NCI-H2227 treated with DMSO at 0.1 percent for 48 hours (cell line): Measurements from ENCODE around the gene KIAA0825.
A peak's percentile ranks its signal among the peaks of the same experiment; 100 is the strongest.

Experiments
- DNase-seq: peaks from one replicate; lab custom pipeline; 2025; lab: John Stamatoyannopoulos, UW

The KIAA0825 gene

DNA sequence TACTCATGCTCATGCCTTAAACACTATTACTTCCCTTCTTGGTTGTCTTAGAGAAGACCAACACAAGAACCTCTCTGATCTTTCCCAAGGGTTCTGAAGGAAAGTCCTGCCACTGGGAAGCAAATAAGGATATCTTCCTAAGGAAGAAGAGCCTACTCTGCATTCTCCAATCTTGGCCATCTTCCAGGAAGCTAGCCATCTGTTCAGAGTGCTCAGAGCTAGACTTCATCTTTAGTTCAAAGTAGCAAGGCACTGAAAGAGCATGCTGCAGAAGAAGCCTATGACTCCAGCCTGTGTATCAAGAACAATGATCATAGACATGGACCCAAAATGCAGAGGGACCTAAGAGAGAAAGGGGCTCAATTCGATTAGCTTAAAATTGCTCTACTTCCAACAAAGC, 114.7 kb downstream of the KIAA0825 start:
- DNase-seq: no peak

DNA sequence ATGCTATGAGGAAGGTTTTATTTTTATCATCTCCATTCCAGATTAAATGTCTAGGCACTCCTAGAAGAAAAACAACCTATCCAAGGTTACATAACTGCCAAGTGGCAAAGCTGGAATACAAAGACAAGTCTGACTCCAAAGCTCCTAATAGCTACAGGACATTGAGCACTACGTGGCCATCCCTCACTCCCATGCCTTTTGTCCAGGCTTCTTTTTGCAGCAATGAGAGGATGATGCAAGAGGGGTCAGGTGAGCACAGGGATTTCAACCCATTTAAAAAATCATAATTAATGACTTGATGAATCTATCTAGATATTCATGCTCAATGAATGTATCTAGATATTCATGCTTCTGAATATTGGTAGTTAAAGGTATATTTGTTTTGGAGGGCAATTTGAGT, 117.0 kb downstream of the KIAA0825 start:
- DNase-seq: no peak

DNA sequence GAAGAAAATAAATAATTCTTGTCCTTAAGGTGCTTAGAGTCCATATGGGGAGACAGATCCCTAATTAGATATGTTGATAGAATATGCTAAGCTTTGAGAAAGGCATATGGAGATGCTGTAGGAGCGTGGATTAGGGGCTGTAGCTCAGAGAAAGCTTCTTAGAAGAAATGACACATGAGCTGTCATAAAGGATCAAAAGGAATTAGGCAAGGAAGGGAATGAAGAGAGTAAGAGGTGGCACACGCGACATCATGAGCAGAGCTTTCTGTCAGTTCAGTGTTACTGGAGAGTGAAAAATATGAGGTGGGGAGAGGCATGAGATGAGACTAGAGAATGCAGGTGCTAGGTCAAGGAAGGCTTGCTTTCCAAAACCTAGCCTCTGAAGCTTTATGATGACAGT, 118.6 kb downstream of the KIAA0825 start:
- no peak for DNase-seq

DNA sequence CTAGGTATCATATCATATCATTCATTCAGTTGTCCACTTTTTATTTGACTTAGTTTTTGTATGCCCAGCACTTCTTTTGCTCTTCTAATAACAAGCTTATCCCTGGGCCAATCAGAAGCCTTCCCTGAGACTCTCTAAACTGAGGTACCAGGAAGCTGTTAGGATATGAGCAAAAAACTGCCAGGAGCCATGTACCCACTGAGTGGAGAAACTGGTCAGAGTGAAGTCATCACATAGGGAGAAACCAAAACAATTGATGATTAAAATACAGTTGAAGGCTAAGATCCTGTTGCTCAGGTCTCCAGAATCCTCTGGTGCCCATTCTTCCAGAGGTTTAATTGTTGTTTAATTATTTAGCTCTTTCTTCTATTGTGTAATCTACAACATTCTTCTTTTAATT, 120.2 kb downstream of the KIAA0825 start:
- DNase-seq: no peak

DNA sequence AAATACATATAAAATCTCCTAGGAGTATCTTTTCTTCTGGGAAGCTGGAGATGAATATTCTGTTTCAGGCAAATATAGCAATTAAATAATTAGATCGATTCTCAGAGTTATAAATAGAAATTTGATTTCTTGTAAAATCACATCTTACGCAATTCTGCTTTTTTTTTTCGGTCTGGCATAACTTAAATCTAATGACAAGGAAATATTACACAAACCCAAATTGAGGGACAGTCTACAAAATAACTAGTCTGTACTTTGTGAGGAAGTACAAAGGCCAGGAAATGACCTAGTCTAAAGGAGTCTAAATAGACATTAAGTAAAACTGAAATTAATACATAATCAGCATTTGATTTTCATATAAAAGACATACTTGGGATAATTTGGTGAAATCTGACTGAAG, 133.3 kb downstream of the KIAA0825 start:
- no peak for DNase-seq

DNA sequence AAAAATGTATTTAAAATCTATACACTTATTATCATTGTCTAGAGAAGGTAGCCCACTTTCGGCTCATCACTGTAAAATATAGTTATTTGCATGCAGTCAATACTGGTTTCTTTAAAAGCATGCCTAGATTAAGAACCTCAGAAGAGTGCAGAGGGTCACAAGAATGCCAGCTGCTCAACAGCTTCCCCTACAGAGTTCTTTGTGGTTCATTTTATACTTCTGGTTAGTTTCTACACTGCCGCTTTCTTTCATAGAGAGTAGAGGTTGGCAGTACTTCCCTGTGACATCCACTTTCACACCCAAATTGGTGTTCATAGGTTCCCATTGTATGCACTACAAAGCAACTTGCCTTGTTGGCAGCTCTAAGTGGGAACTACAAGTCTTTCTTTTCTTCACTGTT, 137.3 kb downstream of the KIAA0825 start:
- DNase-seq: no peak

DNA sequence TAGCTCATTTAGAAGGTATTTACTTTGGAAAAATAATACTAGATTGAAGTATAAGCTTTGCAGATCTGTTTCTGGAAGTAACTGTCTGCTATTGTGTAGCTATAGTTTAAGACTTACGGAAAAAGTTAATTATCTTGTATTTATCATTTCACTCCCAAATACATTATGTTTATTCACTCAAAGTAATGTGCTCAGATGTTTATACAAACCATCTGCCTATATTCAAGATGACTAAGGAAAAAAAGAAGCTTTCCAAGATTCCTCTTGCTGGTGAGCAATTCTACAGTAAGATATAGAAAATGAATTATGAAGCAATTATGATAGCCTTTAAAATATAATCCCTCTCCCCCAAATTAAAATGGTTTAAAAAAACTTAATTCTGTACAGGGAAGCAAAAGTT, 137.9 kb downstream of the KIAA0825 start:
- DNase-seq: no peak

DNA sequence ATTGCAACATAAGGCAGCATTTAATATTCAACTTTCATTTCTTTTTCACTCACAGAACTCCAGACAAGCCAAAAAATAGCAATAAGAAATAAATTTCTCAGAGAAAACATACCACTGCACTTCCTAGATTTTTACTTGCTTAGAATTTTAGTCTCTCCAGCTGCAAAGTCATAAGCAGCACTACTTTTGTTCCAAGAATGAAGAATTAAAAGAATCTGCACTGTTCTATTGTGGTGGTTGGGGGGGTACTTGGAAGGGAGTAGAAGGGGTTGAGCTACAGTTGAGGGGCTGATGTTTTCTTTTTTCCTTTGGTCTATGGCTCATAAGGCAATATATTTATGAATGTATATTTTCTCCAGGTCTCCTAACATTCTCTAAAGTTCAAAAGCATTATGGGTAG, 144.5 kb downstream of the KIAA0825 start:
- no peak for DNase-seq

DNA sequence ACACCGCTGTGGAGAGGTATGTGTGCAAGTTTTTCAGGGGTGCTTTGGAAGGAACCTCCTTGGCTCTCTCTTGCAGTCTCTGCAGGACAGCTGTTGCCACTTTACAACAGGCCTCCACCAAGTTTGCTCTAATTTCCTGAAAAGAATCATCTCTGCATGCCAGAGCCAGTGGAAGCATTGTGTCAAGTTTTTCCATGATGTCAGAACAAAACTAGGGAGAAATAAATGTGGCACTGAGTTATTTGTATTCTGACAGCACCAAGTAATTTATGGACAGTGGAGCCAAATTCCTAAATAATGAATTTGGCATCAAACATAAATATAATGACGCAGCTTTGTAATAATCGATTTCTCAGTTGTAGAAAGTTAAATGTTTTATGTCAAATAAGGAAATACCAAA, 146.9 kb downstream of the KIAA0825 start:
- DNase-seq: no peak

DNA sequence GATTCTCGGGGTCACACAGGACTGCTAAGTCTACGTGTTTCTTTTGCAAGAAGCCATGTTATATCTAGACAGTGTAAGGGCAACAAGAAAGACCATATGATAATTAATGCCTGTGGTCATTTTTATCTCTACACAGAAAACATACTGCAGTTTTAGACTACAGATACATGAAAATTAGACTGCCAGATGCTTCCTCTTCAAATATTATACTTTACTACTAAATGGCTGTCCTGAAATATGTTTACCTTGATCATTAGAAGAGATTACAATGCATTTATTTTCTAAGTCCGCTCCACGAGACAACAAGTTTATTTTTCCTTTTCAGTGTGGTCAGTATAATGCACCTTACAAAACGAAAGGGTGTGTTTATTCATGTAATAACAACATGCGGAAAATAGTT, 147.6 kb downstream of the KIAA0825 start:
- no peak for DNase-seq

DNA sequence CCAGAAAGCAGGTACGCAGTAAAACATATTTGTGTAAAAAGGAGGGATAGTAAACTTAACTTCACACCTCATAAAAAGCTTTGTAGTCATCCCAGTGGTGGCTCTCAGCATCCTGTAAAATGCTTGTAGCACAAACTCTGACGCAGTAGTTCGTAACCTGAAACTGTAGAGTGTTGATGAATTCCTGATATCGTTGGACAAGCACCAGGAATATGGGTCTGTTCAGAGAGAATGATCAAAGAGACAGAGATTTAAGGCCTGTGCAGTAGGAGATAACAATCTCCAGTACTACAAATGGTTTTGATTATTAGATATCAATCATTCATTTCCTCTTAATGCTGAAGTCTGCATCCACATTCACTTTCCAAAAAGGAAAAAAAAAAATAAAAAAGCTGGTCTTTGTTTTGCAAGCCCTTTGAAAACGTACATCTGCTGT, 148.5 kb downstream of the KIAA0825 start:
- DNase-seq: peak; percentile 45

DNA sequence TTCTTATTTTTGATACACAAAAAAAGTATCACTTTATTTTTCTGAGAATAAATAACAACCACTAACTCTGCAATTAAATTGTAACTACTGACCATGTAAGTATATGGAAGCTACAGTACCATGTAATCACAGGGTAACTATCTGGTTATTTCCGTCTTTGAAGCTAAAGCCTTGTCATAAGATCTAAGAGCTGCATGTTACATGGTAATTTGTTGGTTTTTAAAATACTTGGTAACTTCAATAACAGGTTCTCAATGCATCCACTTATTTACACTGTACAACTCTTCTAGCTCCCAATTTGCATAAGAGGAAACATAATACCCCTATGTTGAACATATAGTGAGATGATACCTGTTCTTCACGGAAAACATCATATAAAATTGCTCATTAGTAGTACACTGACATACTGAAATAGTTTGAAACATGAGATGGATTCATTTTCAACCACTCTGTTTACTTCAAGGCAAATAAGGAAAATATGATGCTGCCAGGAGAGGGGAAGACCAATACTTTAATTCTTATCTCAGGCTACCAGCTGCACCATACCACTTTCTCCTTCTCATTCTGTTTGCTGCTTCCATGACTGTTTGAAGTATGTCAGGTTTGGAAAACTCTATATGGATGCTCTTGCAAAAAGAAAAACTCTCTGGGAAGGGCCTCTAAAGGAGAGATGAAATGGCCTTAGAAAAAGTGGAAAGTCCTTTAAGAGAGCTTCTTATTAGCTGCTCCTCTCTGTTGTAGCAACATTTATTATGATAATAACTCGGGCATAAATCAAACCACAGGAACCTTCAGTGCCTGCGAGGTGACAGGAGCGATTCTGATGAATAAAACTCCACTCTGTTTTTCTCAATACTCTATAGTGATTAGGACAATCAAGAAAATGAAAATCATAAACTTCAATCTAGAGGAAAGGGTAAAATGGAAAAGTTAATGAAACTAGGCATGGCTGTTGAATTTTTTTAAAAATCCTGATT, 150.2 kb downstream of the KIAA0825 start:
- peak; percentile 74 for DNase-seq

DNA sequence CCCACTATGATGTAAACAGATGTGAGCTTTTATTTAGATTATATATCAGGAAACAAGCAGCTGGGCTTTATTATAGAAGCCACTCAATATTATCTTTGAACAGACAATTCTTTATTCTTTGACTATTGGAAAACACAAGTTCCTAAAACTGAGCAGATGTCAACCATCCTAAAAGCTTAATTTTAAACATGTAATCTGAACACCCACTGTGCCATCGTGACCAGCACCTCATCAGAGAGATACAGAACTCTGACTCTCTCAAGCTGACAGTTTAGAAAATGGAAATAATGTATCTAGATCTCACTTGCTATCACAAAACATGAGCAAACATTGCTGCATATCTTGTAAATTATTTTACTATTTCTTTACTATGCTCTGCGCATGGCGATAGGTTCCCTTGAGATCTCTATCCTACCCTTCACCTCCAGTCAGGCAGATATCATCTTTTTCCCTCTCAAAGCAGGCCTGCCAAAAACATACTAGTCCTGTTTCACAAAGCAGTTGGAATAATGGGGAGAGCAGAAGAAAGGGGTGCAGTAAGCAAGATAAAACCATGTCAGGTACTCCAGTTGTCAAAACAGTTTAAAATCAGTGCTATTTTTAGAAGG, 151.0 kb downstream of the KIAA0825 start:
- no peak for DNase-seq

DNA sequence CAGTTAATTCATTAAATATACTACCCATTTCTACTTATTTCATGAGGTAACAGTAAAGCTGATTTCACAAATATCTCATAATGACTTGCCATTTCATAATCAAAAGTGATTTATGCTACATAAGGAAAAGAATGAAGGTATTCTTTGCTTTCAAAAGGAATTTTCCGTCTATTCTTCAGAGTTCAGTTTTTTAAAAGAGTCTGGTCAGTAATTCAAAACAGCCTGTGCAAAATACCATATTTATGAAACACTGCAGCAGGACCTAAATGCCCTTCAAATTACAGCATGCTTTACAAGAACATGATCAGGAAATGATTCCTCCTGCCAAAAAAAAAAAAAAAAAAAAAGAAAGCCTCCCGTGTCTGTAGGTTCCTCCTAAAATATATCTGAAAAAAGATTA, 154.7 kb downstream of the KIAA0825 start:
- peak; percentile 52 for DNase-seq

DNA sequence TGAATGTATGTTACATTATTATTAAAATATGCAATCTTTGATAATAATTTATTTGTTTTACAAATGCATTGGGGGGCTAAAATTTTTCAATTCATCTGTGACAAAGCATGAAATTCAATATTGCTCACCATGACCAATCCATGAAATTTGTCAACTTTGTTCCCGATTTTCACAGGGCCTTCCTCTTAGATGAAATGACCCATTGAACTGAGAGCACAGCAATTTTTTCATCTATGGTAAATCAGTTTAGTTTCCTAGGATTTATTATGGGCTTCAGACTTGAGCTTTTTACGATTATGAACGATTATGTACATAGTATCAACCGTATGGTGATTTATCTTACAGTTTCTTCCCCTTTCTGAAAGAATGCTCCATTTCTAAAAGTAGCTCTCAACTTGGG, 157.3 kb downstream of the KIAA0825 start:
- no peak for DNase-seq

DNA sequence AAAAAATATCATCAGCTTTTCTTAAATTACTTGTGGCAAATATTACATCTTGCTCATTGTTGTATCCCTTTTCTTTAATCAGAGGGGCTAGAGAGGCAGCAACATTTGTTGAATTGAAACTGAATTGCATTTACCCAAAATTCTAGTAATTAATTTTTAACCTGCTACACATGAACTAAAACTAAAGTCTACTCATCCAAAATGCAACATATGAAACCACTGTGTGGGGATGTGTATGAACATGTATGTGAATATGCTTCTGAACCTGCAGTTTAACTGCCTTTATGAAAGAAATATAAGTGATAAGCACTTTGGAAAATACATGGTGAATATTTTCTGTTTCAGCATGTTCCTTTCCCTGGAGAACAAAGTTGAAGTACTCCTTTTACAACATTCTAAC, 158.5 kb downstream of the KIAA0825 start:
- no peak for DNase-seq

DNA sequence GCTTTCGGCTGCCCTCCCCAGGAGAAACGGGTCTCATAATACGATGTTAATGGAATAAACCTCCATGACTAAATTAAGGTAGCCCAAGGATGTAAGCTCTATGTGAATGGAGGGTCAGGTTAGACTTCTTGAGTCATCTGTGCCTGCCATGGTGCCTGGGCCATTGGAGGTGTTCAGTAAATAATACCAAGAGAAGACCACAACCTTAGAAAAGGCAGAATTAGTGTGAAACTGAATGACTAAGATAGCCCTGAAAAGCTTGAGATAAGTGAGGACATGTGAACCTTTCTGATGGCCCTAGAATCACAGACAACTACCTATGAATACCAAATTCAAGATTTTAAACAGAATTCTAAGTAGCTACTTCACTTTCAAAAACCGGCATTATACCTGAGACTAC, 160.6 kb downstream of the KIAA0825 start:
- no peak for DNase-seq

DNA sequence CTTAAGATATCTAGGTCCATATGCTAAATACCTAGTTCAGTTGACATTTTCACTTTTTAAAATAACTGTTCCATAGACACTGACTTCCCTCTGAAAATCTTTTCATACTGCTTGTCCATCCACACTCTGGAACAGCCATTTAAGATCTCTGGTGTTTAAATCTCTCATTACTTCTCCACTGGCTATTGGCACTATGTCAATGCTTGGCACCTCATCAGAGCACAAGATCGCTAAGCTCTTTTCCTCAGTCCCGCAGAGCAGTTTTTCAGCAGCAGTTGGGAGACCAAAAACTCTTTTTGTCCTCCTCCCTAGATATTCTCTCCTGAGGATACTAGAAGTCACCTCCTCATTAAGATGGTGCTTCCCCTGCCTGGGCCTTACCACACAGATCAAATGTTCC, 172.7 kb downstream of the KIAA0825 start:
- DNase-seq: no peak

DNA sequence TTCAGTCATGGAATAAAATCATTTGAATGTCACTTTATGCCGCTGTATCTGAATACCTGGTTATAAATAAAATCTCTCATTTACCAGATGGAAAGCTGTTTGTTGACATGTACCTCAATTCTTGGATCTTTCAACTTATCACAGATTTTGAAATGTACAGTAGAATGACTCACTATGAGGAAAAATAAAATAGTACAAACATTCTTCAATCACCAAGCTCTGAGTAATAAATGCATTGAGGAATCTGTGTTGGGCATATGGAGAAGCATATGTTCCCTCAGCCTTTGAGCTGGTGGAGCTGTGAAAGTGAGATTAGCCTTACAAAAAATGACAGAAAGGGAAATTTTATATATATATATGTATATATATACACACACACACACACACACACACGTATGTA, 175.4 kb downstream of the KIAA0825 start:
- DNase-seq: no peak

DNA sequence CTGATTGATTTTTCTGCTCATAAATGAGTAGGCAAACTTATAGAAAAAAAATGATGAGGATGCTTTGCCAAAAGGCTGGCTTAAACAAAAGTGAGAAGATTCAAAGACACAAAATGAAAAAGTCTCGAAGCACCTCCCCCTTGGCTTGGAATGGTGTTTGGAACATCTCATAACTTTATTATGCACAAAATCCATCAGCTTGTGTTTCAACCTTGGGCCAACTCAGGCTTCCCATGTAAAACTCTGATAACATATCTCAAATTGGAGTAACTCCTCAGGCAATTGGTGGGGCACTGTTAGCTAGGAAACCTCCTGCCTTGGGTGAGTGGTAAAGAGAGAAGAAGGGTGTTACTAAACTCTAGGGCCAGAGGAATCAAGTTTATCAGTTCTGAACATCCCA, 176.3 kb downstream of the KIAA0825 start:
- DNase-seq: no peak

DNA sequence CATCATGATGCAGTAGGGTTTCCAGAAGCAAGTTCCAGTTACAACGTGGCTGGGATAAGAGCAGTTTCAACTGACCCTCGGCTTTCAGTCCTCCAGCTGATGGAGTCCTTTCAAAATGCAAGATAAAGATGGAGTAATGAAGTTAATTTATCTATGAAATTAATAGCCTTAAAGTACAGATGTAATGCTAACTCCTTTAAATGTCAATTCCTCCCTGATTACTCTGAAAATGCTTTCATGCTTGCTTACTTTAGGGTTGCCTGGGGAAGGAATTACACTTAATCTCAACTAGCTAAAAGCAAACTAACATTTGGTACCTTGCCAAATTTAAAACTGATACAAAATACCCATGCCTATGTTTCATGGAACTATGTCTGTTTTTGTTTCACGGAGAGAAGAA, 178.4 kb downstream of the KIAA0825 start:
- DNase-seq: no peak

DNA sequence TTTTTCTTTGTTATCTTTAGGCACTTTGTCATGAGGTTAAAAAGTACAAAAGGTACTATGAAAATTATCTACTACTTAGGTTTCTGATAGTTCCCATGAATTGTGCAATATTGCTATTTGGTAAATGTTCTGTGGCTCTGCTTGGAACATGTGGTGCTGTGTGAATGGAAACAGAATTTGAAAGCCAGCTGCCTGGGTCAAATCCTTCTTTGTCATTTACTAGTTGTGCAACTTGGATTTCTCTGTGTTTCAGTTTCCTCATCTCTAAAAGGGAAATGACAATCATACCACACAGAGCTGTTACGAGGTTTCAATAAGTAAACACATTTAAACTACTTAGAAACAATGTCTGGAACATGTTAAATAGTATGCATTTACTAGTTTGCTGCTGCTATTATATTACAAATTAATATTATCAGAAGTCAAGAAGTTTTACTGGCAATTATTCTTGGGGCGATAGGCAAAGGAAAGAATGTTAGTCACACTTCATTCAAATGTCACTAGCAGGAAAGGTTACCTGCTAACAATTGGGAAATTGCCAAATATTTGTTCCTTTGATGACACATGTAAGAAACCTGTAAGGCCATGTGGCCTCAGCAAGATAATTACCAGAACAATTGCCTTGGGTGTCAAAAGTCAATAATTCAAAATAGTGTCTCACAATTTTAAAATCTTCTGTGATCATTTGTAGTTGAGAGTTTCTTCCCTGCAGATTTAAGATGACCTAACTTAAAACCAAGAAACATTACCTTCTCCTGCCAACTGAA, 184.8 kb downstream of the KIAA0825 start:
- no peak for DNase-seq

DNA sequence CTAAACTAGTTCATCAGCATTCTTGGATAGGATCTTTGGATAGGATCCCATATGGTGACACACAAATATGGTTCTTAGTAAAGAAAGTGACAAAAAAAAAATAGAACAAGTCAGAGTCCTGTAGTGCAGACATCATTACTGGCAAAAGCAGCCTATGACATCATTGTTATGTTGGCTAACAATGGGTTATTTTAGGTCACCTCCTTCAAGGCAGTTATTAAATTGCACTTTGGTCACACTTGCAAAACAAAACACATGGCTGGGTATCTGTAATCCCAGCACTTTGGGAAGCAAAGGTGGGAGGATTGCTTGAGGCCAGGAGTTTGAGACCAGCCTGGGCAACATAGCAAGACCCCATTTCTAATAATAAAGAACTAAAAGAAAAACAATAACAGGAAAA, 185.9 kb downstream of the KIAA0825 start:
- DNase-seq: no peak
